Ramos (cell line): Measurements from ENCODE around the gene TCTA.

Source experiments
- in situ Hi-C: fragments of 300-500 bp; cut with MboI; formaldehyde crosslinking; loops from one replicate; pipeline ENCODE4 v1.14.3; 2022; ENCODE audit warnings: low sequenced_read_pairs; ENCODE audit not compliant: unreplicated experiment

Gene TCTA

DNA sequence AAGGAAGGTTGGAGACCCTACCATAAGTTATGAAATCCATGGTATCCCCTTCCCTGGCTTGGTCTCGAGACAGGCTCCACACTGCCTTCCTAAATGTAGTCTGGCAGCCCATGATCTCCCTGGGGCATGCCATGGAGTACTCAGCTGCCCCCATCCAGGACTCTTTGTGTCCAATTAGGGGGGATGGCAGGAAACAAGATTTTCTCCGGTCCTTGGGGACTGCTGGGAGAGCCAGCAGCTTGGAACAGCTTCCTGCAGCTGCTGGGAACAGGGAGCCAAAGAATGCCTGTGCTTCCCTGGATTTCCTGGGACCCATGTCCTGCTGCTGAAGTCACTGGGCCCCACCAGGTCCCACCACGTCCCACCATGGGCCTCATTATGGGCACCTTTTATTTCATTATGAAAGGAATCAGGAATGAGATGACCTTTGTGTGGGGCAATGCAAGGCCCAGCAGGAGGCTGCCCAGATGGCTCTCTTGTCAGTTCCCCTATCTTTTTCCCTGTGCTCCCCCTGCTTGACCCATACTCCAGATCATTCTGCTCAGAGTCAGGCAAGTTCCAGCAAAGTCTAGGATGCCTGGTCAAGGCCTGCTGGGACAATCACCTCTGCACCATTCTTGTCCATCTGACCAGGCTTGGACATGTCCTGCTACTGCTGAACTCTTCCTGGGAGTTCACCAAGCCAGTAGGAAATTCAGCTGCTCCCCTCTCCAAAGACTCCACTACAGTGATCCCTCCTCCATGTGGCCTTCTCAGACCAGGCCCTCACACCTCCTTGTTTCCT is 42.9 kb downstream of the TCTA start:
- in situ Hi-C loops = loop anchor here (10.0 kb wide), 1 partner anchor 290 kb away; the partner anchor contains the start of gene CCDC71

DNA sequence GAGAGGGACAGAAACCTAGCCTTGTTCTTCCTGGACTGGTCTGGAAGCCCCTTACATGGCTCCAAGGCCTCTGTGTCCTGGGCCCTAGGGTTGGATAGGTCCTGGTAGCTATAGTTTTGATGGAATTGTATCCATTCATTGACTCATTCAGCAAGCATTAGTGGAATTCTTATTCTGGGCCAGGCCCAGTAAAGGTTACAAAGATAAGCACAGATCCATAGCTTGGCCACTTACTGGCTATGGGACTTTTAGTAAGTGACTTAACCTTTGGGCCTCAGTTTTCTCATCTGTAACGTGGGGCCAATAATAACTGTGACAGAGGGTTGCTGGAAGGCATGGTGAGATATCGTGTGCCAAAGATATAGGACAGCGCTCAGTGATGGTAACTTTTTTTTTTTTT is 44.2 kb downstream of the TCTA start:
- in situ Hi-C loops = loop anchor here (10.0 kb wide), 1 partner anchor 292 kb away; the partner anchor contains the start of gene CCDC71

DNA sequence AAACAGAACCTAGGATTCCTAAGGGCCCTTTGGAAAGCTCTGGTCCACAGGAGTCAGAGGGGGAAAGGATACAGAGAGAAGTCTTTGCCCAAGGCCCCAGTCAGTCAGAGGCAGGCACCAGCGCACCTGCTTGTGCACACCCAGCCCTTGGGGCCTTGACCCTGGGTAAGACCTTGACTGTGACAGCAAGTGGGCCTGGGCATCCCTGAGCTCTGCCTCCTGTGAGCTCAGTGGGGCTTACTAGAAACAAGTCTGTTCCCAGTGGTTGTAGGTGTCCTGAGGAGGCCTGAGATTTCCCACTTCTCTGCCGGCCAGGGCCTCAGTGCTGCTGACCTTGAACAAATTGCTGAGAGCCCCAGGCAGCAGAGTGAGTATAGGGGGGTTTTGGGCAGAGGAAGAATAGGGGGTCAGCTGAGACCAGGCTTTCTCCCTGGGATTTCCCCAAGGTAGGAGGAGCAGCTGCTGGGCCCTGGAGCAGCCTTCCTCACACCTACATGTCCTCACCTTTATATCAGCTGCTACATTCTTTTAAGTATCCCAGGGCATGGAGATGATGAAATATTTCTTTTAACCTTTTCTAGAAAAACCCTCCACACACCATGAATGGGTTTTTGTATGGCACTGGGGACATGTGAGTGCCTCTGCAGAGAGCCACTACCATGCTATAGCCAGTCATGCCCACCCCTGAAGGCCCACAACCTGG is 48.1 kb downstream of the TCTA start:
- in situ Hi-C loops = no loop called here

DNA sequence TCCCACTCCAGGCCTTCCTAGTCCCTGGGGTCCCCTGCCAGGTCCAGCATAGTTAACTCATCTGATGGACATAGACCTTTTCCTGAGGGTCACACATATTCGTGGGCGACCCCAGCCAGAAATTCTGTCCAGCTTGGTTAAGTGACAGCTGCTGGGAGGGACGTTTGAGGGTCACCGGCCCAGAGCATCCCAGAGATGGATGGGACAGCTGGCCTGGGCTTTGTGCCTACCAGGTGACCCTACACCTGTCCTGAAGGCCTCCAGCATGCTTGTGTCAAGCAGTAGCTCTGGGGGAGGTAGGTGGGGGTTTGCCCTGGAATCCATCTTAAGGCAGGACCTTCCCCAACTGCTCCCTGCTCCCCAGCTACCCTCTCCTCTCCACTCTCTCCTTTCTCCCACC is 48.7 kb downstream of the TCTA start:
- in situ Hi-C loops = no loop called here

DNA sequence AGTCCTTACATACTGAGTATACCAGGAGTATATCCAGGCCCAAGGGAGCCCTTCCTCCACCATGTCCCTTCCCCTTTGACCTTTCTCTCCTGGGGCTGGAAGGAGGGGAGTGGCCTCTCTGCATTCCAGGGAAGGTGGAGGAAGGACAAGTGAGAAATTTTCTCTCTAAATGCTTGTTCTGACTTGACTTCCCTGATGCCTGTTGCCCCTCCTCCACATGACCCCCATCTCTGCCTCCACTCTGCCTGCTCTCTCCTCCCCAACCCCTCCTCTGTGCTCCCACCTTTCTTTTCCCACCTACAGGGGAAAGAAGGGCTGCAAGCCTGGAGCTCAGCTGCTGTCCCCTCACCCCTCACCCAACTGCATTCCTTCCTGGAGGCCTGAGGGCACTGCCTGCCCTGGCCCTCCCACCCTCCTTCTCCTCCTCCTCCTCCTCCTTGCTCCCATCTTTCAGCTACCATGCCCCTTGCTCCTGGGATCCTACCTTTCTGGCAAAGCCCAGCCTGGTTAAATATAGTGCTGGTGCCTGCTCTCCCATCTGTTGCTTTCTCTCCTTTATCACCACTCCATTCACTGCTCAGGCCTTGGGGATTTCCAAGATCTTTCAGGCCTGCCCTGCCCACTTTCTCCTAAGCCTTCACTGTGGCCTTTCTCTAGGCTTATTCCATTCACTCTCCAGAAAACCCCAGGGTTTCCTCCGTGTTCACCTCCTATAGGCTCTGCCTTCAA is 49.4 kb downstream of the TCTA start:
- in situ Hi-C loops = no loop called here

DNA sequence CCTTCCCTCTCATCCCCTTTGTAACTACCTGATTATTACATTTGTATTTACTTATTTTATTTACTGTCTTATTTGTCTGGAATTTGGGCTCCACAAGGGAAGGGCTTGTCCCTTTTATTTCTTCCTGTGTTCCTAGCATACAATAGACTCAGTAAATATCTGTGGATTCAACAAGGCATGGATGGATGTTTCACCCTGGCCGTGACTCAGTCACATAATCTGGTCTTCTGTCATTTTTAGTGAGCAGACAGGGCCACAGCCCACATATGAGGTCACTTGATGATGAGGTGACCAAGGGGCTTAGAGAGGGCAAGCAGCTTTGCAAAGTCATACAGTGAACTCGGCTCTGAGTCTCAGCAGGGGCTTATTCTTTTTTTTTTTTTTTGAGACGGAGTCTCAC is 50.0 kb downstream of the TCTA start:
- in situ Hi-C loops = no loop called here

DNA sequence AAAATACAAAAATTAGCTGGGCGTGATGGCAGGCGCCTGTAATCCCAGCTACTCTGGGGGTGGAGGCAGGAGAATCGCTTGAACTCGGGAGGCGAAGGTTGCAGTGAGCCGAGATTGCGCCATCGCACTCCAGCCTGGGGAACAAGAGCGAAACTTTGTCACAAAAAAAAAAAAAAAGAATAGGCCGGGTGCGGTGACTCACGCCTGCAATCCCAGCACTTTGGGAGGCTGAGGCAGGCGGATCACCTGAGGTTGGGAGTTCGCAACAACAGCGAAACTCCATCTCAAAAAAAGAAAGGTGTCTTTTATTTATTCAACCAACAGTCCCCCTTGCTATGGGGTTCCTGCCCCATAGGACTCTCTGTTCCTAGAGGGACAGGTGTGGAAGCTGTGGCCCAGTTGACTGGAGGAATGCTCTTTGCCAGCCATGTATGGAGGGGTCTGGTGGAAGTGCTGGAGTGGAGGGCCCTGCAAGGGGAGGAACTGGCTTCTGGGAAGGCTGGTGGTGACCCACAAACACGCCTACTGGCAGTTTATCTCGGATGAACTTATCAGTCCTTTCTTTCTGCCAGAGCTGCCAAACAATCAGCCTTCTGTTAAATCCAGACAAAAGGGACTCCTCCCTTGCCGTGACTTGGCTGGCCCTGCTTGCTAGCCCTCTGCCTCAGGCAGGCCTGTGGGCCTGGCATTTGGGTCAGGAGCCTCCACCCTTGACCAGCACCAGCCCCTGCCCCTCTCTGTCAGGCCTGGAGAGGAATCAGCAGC is 53.2 kb downstream of the TCTA start:
- in situ Hi-C loops = no loop called here
